Measurements from ENCODE around the gene KIAA1217.
"Not testable (repeated sequence)": the region's sequence is repeated elsewhere in the genome, so short reads cannot be mapped to it uniquely, and the experiment has no call there.

Gene KIAA1217

GRCh38 chr10:24477915-24478314 is 269.0 kb downstream of the KIAA1217 start:
- no peaks in the 10 kb centered on the region for H3K27me3 ChIP-seq (ENCODE audit: insufficient read depth, low read length, poor library complexity, severe bottlenecking)

GRCh38 chr10:24479806-24480205 is 270.9 kb downstream of the KIAA1217 start:
- no peaks in the 10 kb centered on the region for H3K9me2 ChIP-seq (replicated peaks; ENCODE audit: low read depth, low read length)
- H3K27me3 ChIP-seq (ENCODE audit: insufficient read depth, low read length, poor library complexity, severe bottlenecking): no peaks in the 10 kb centered on the region
- peaks cover 13% of the 10 kb centered on the region for H3K4me1 ChIP-seq (ENCODE audit: insufficient read depth, low read length, poor library complexity, severe bottlenecking)
- H2AFZ ChIP-seq (ENCODE audit: low read length): no peak overlapping the region
- no peaks in the 10 kb centered on the region for H3K79me2 ChIP-seq (ENCODE audit: insufficient read depth, low read length)
- no peak for TF ChIP-seq EZH2phosphoT487 (IDR thresholded peaks at IDR 0.05; ENCODE audit: borderline replicate concordance)
- H3K4me3 ChIP-seq (ENCODE audit: low read length, poor library complexity, severe bottlenecking): no peak overlapping the region
- no peaks in the 10 kb centered on the region for H3K36me3 ChIP-seq (ENCODE audit: insufficient read depth, low read length)
- 0 out of 2 replicates have a peak, but pooled peaks cover 3% of the 10 kb centered on the region for H3K9me3 ChIP-seq (ENCODE audit: insufficient read depth, low read depth, low read length)
- H4K20me1 ChIP-seq (ENCODE audit: insufficient read depth, low read length, poor library complexity, severe bottlenecking): no peaks in the 10 kb centered on the region
- no peaks in the 10 kb centered on the region for H3F3A ChIP-seq (ENCODE audit: low read depth)
- no peak overlapping the region for H3K9ac ChIP-seq (ENCODE audit: low read depth, low read length, poor library complexity, severe bottlenecking)
- H3K4me2 ChIP-seq (ENCODE audit: low read depth, low read length, poor library complexity, severe bottlenecking): no peak overlapping the region

More at GRCh38 chr10:24477915-24478314, 269.0 kb downstream of the KIAA1217 start:
- Histone ChIP-seq H3K4me2 (ENCODE audit: low read depth, low read length, poor library complexity, severe bottlenecking) (no peak overlapping the region), H3K36me3 (ENCODE audit: insufficient read depth, low read length) (no peaks in the 10 kb centered on the region), H3F3A (ENCODE audit: low read depth) (no peaks in the 10 kb centered on the region), H3K79me2 (ENCODE audit: insufficient read depth, low read length) (no peaks in the 10 kb centered on the region; the same call in 1 of the 2 replicates), H3K4me1 (ENCODE audit: insufficient read depth, low read length, poor library complexity, severe bottlenecking) (peaks cover 5% of the 10 kb centered on the region), H3K9me3 (ENCODE audit: insufficient read depth, low read depth, low read length) (0 out of 2 replicates have a peak, but pooled peaks cover 3% of the 10 kb centered on the region), H2AFZ (ENCODE audit: low read length) (no peak overlapping the region), H4K20me1 (ENCODE audit: insufficient read depth, low read length, poor library complexity, severe bottlenecking) (no peaks in the 10 kb centered on the region), H3K9ac (ENCODE audit: low read depth, low read length, poor library complexity, severe bottlenecking) (no peak overlapping the region), H3K4me3 (ENCODE audit: low read length, poor library complexity, severe bottlenecking) (no peak overlapping the region), H3K9me2 (replicated peaks; ENCODE audit: low read depth, low read length) (no peaks in the 10 kb centered on the region)
- no peak for TF ChIP-seq CTCF (conservative IDR thresholded peaks at IDR 0.05; ENCODE audit: low read length)
- TF ChIP-seq EZH2phosphoT487 (IDR thresholded peaks at IDR 0.05; ENCODE audit: borderline replicate concordance): no peak

GRCh38 chr10:24480447-24480846 is 271.5 kb downstream of the KIAA1217 start:
- no peaks in the 10 kb centered on the region for H3K27me3 ChIP-seq (ENCODE audit: insufficient read depth, low read length, poor library complexity, severe bottlenecking)
- no peaks in the 10 kb centered on the region for H3K36me3 ChIP-seq (ENCODE audit: insufficient read depth, low read length)
- no peak overlapping the region for H3K4me2 ChIP-seq (ENCODE audit: low read depth, low read length, poor library complexity, severe bottlenecking)
- H3K79me2 ChIP-seq (ENCODE audit: insufficient read depth, low read length): no peaks in the 10 kb centered on the region
- H3K9me3 ChIP-seq (ENCODE audit: insufficient read depth, low read depth, low read length): 0 out of 2 replicates have a peak, but pooled peaks cover 3% of the 10 kb centered on the region
- H3K9me2 ChIP-seq (replicated peaks; ENCODE audit: low read depth, low read length): no peaks in the 10 kb centered on the region
- H3K4me1 ChIP-seq (ENCODE audit: insufficient read depth, low read length, poor library complexity, severe bottlenecking): peaks cover 13% of the 10 kb centered on the region
- no peaks in the 10 kb centered on the region for H4K20me1 ChIP-seq (ENCODE audit: insufficient read depth, low read length, poor library complexity, severe bottlenecking)
- no peak overlapping the region for H2AFZ ChIP-seq (ENCODE audit: low read length)
- no peak overlapping the region for H3K4me3 ChIP-seq (ENCODE audit: low read length, poor library complexity, severe bottlenecking)
- no peaks in the 10 kb centered on the region for H3F3A ChIP-seq (ENCODE audit: low read depth)
- TF ChIP-seq CTCF (conservative IDR thresholded peaks at IDR 0.05; ENCODE audit: low read length) (no peak), EZH2phosphoT487 (IDR thresholded peaks at IDR 0.05; ENCODE audit: borderline replicate concordance) (no peak)
- no peak overlapping the region for H3K9ac ChIP-seq (ENCODE audit: low read depth, low read length, poor library complexity, severe bottlenecking)

GRCh38 chr10:24481241-24481640 is 272.3 kb downstream of the KIAA1217 start:
- no peaks in the 10 kb centered on the region for H3K79me2 ChIP-seq (ENCODE audit: insufficient read depth, low read length)
- H3K4me1 ChIP-seq (ENCODE audit: insufficient read depth, low read length, poor library complexity, severe bottlenecking): peaks cover 13% of the 10 kb centered on the region

GRCh38 chr10:24482713-24483112 is 273.8 kb downstream of the KIAA1217 start:
- H3K4me1 ChIP-seq (ENCODE audit: insufficient read depth, low read length, poor library complexity, severe bottlenecking): peaks cover 13% of the 10 kb centered on the region
- not testable (repeated sequence) for H3F3A ChIP-seq (ENCODE audit: low read depth); H3K4me3 ChIP-seq (ENCODE audit: low read length, poor library complexity, severe bottlenecking); H2AFZ ChIP-seq (ENCODE audit: low read length); H3K9ac ChIP-seq (ENCODE audit: low read depth, low read length, poor library complexity, severe bottlenecking); H3K9me3 ChIP-seq (ENCODE audit: insufficient read depth, low read depth, low read length); H3K27me3 ChIP-seq (ENCODE audit: insufficient read depth, low read length, poor library complexity, severe bottlenecking); H3K36me3 ChIP-seq (ENCODE audit: insufficient read depth, low read length); H3K4me2 ChIP-seq (ENCODE audit: low read depth, low read length, poor library complexity, severe bottlenecking); H4K20me1 ChIP-seq (ENCODE audit: insufficient read depth, low read length, poor library complexity, severe bottlenecking); H3K9me2 ChIP-seq (replicated peaks; ENCODE audit: low read depth, low read length); H3K79me2 ChIP-seq (ENCODE audit: insufficient read depth, low read length)

More at GRCh38 chr10:24481241-24481640, 272.3 kb downstream of the KIAA1217 start:
- Histone ChIP-seq H3K36me3 (ENCODE audit: insufficient read depth, low read length) (no peaks in the 10 kb centered on the region), H3K9me2 (replicated peaks; ENCODE audit: low read depth, low read length) (no peaks in the 10 kb centered on the region), H3K9me3 (ENCODE audit: insufficient read depth, low read depth, low read length) (0 out of 2 replicates have a peak, but pooled peaks cover 3% of the 10 kb centered on the region), H2AFZ (ENCODE audit: low read length) (no peak overlapping the region), H3K4me2 (ENCODE audit: low read depth, low read length, poor library complexity, severe bottlenecking) (no peak overlapping the region), H3K4me3 (ENCODE audit: low read length, poor library complexity, severe bottlenecking) (no peak overlapping the region), H4K20me1 (ENCODE audit: insufficient read depth, low read length, poor library complexity, severe bottlenecking) (no peaks in the 10 kb centered on the region), H3F3A (ENCODE audit: low read depth) (no peaks in the 10 kb centered on the region), H3K9ac (ENCODE audit: low read depth, low read length, poor library complexity, severe bottlenecking) (no peak overlapping the region), H3K27me3 (ENCODE audit: insufficient read depth, low read length, poor library complexity, severe bottlenecking) (no peaks in the 10 kb centered on the region)
- TF ChIP-seq EZH2phosphoT487 (IDR thresholded peaks at IDR 0.05; ENCODE audit: borderline replicate concordance) (no peak), CTCF (conservative IDR thresholded peaks at IDR 0.05; ENCODE audit: low read length) (no peak)
